Measurements from ENCODE around the gene TMEM217. TPM values are rescaled to one million over a fixed set of nuclear protein-coding genes. Genes with fewer than 3 reads are reported as not detected.

The TMEM217 gene
- total and polyA plus RNA-seq, 3 donors from 2014 or later, result 13.3 to 46.5 (median 16.2) TPM

- Histone ChIP-seq H3K36me3 (ENCODE audit: low read depth, missing control alignments) (no peaks in the 10 kb centered on the region), H3K27ac (peak overlapping the region in 1 of 2 donors; percentile 91), H3K9me3 (no peaks in the 10 kb centered on the region), H3K27me3 (no peaks in the 10 kb centered on the region), H3K4me1 (peaks cover 14% of the 10 kb centered on the region), H3K4me3 (no peak overlapping the region)
- intact Hi-C loops (cut with DNase I; ENCODE audit: low total_unique reads), result no loop called here
- DNase-seq, result no peak
- no peak for TF ChIP-seq CTCF (IDR thresholded peaks at IDR 0.05)
- no peak for TF ChIP-seq POLR2A (IDR thresholded peaks at IDR 0.05)
- 33 to 52% methylated on average over 2 of the region's 2 CpGs for WGBS, 2 donors
These were observed 1.2 kb upstream of the TMEM217 start for GRCh38 chr6:37259191-37259590.

GRCh38 chr6:37258405-37259105, 611 bp upstream of the TMEM217 start:
- Histone ChIP-seq H3K27me3 (no peaks in the 10 kb centered on the region), H3K4me1 (peaks cover 14% of the 10 kb centered on the region), H3K27ac (peak overlapping the region; percentile 82 to 91), H3K4me3 (peak overlapping the region; percentile 66 to 78), H3K9me3 (no peaks in the 10 kb centered on the region), H3K36me3 (ENCODE audit: low read depth, missing control alignments) (no peaks in the 10 kb centered on the region)
- 10 to 13% methylated on average over 11 of the region's 11 CpGs for WGBS, 2 donors
- TF ChIP-seq POLR2A (IDR thresholded peaks at IDR 0.05), result no peak
- TF ChIP-seq CTCF (IDR thresholded peaks at IDR 0.05), result no peak
- no peak for DNase-seq
- intact Hi-C loops (cut with DNase I; ENCODE audit: low total_unique reads), result no loop called here

- WGBS, 2 donors, result 1 to 2% methylated on average over 9 of the region's 9 CpGs
- Histone ChIP-seq H3K4me3 (peak overlapping the region; percentile 66 to 78), H3K27ac (peak overlapping the region in 1 of 2 donors; percentile 42), H3K27me3 (no peaks in the 10 kb centered on the region), H3K36me3 (ENCODE audit: low read depth, missing control alignments) (no peaks in the 10 kb centered on the region), H3K4me1 (peaks cover 14% of the 10 kb centered on the region), H3K9me3 (no peaks in the 10 kb centered on the region)
- DNase-seq, result no peak
- no peak for TF ChIP-seq CTCF (IDR thresholded peaks at IDR 0.05)
- TF ChIP-seq POLR2A (IDR thresholded peaks at IDR 0.05), result no peak
- intact Hi-C loops (cut with DNase I; ENCODE audit: low total_unique reads), result no loop called here
These were observed 667 bp downstream of the TMEM217 start for GRCh38 chr6:37257320-37257633.

- H3K4me3 ChIP-seq, result peak overlapping the region; percentile 66 to 78
- no peaks in the 10 kb centered on the region for H3K9me3 ChIP-seq
- TF ChIP-seq POLR2A (IDR thresholded peaks at IDR 0.05), result no peak
- peak overlapping the region in 1 of 2 donors; percentile 42 for H3K27ac ChIP-seq
- WGBS, 2 donors, result 22 to 46% methylated on average over 12 of the region's 12 CpGs
- H3K36me3 ChIP-seq (ENCODE audit: low read depth, missing control alignments), result no peaks in the 10 kb centered on the region
- H3K4me1 ChIP-seq, result peaks cover 14% of the 10 kb centered on the region
- H3K27me3 ChIP-seq, result no peaks in the 10 kb centered on the region
- intact Hi-C loops (cut with DNase I; ENCODE audit: low total_unique reads), result no loop called here
- no peak for DNase-seq
These were observed 1.1 kb downstream of the TMEM217 start for GRCh38 chr6:37256692-37257319.

- H3K36me3 ChIP-seq (ENCODE audit: low read depth, missing control alignments), result no peaks in the 10 kb centered on the region
- no peak for DNase-seq
- no peak for TF ChIP-seq CTCF (IDR thresholded peaks at IDR 0.05)
- no peak for TF ChIP-seq POLR2A (IDR thresholded peaks at IDR 0.05)
- peaks cover 14% of the 10 kb centered on the region for H3K4me1 ChIP-seq
- no peak overlapping the region for H3K4me3 ChIP-seq
- intact Hi-C loops (cut with DNase I; ENCODE audit: low total_unique reads), result no loop called here
- no peaks in the 10 kb centered on the region for H3K27me3 ChIP-seq
- no peak overlapping the region for H3K27ac ChIP-seq
- 88 to 89% methylated on average over 5 of the region's 5 CpGs for WGBS, 2 donors
- no peaks in the 10 kb centered on the region for H3K9me3 ChIP-seq
These were observed 3.1 kb downstream of the TMEM217 start for GRCh38 chr6:37254881-37255280.

Data from testis (tissue), 3 donors.